GM23248 (cell line): ENCODE data around the gene TRPM4. TPM values are rescaled to one million over a fixed set of nuclear protein-coding genes. Genes with fewer than 3 reads are reported as not detected.

ENCODE experiments used
- DNase-seq: peaks from one replicate; pipeline ENCODE4 v3.0.0-alpha.2; 2015
- H2AFZ ChIP-seq: fragments of 200-600 bp; sonication (generic); 2 replicates; pipeline ENCODE4 v1.6.1; 2016; ENCODE audit warnings: antibody characterized with exemption
- H3F3A ChIP-seq: fragments of 200-600 bp; sonication (generic); 2 replicates; pipeline ENCODE4 v1.6.1; 2016; ENCODE audit warnings: mild to moderate bottlenecking, antibody characterized with exemption, mixed run types; ENCODE audit not compliant: insufficient read depth
- H3K27ac ChIP-seq: fragments of 200-600 bp; sonication (generic); 2 replicates; pipeline ENCODE4 v1.5.1; 2016; ENCODE audit warnings: mild to moderate bottlenecking
- H3K27me3 ChIP-seq: fragments of 200-600 bp; sonication (generic); replicated peaks from 2 replicates; pipeline ENCODE4 v1.6.1; 2016; ENCODE audit warnings: mild to moderate bottlenecking; ENCODE audit not compliant: insufficient read depth
- H3K36me3 ChIP-seq: fragments of 200-600 bp; sonication (generic); 2 replicates; pipeline ENCODE4 v1.6.1; 2016; ENCODE audit warnings: low read depth, mild to moderate bottlenecking
- H3K4me1 ChIP-seq: fragments of 200-600 bp; sonication (generic); 2 replicates; pipeline ENCODE4 v1.6.1; 2016; ENCODE audit warnings: mild to moderate bottlenecking; ENCODE audit not compliant: insufficient read depth
- H3K4me2 ChIP-seq: fragments of 200-600 bp; sonication (generic); one replicate; pipeline ENCODE4 v1.6.1; 2016; ENCODE audit warnings: mild to moderate bottlenecking; ENCODE audit not compliant: unreplicated experiment
- H3K4me3 ChIP-seq: fragments of 200-600 bp; sonication (generic); 2 replicates; pipeline ENCODE4 v1.5.1; 2016; ENCODE audit warnings: mild to moderate bottlenecking
- H3K79me2 ChIP-seq: fragments of 200-600 bp; sonication (generic); 2 replicates; pipeline ENCODE4 v1.6.1; 2016; ENCODE audit warnings: mild to moderate bottlenecking; ENCODE audit not compliant: insufficient read depth
- H3K9ac ChIP-seq: fragments of 200-600 bp; sonication (generic); 2 replicates; pipeline ENCODE4 v1.6.1; 2016; ENCODE audit warnings: mild to moderate bottlenecking
- H3K9me2 ChIP-seq: fragments of 200-600 bp; sonication (generic); 2 replicates; pipeline ENCODE4 v1.6.1; 2016; ENCODE audit warnings: mixed run types, mild to moderate bottlenecking, moderate library complexity; ENCODE audit not compliant: insufficient read depth
- H3K9me3 ChIP-seq: fragments of 200-600 bp; sonication (generic); one replicate; pipeline ENCODE4 v1.6.1; 2017; ENCODE audit warnings: low read depth
- H4K20me1 ChIP-seq: fragments of 200-600 bp; sonication (generic); 2 replicates; pipeline ENCODE4 v1.6.0; 2016; ENCODE audit not compliant: insufficient read depth
- EZH2 ChIP-seq: fragments of 200-600 bp; sonication (generic); IDR thresholded peaks from 2 replicates; pipeline ENCODE4 v1.6.1; 2018; ENCODE audit warnings: antibody characterized with exemption, mild to moderate bottlenecking; ENCODE audit not compliant: insufficient read depth, poor library complexity, severe bottlenecking
- EZH2phosphoT487 ChIP-seq: fragments of 200-600 bp; sonication (generic); IDR thresholded peaks from 2 replicates; pipeline ENCODE4 v1.6.1; 2018; ENCODE audit warnings: antibody characterized with exemption, moderate library complexity, mild to moderate bottlenecking, low read depth; ENCODE audit not compliant: insufficient read depth
- WGBS, 2 experiments: methylation state at CpG; one replicate each; pipeline ENCODE4 v1.1.6; 2015 to 2017; ENCODE audit warnings: low lambda C conversion rate in 2 of 2, low coverage in 1 of 2; ENCODE audit errors: missing lambda C conversion rate in 2 of 2; 5-methylcytosine and 5-hydroxymethylcytosine counted together
- in situ Hi-C: fragments of 300-500 bp; cut with MboI; formaldehyde crosslinking; loops from 2 replicates; pipeline ENCODE4 v1.15.0; 2020
- polyA plus RNA-seq: library from polyadenylated mRNA; unstranded; fragments of >200 nt; fragmentation: Nextera tagmentation; extraction: Ambion mirVana; gene quantifications from 2 replicates; pipeline ENCODE4 v1.2.1, GENCODE V29; 2016
- total RNA-seq: library from RNA; depleted of rRNA; stranded (reverse); fragments of >200 nt; shearing (Covaris generic); gene quantifications from 2 replicates; pipeline ENCODE4 v1.2.3, GENCODE V29; 2014

TRPM4 gene
- total and polyA plus RNA-seq, 2 experiments from 2014 or later = 18.4 to 20.1 TPM

DNA sequence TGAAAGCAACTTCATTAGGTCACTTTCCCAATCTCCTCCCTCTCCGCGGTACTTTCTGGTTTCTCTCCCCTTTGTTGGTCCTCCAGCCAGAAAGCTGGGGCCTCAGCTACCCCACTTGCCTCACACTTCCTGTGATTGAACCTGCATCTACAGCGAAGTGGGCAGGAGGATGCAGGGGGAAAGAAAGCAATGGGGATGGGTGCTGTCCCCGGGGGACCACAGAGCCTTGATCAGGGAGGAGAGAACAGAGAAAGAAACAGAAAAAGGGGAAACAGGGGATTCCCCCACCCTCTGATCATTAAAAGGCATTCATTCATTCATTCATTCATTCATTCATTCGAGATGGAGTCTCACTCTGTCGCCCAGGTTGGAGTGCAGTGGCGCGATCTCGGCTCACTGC is 74.2 kb downstream of the TRPM4 start:
- Histone ChIP-seq H3F3A (no peaks in the 10 kb centered on the region), H2AFZ (no peak overlapping the region), H3K79me2 (no peaks in the 10 kb centered on the region), H3K4me2 (no peak overlapping the region), H3K9me2 (no peaks in the 10 kb centered on the region), H3K9me3 (no peaks in the 10 kb centered on the region), H3K4me3 (no peak overlapping the region), H3K27me3 (peaks cover 13% of the 10 kb centered on the region; the same call in 1 of the 2 replicates), H4K20me1 (no peaks in the 10 kb centered on the region), H3K4me1 (no peaks in the 10 kb centered on the region), H3K9ac (no peak overlapping the region), H3K36me3 (no peaks in the 10 kb centered on the region), H3K27ac (no peak overlapping the region)
- 68 to 71% methylated on average over 9 of the region's 9 CpGs for WGBS, 2 experiments
- in situ Hi-C loops = no loop called here
- no peak for DNase-seq
- no peak for TF ChIP-seq EZH2
- no peak for TF ChIP-seq EZH2phosphoT487

DNA sequence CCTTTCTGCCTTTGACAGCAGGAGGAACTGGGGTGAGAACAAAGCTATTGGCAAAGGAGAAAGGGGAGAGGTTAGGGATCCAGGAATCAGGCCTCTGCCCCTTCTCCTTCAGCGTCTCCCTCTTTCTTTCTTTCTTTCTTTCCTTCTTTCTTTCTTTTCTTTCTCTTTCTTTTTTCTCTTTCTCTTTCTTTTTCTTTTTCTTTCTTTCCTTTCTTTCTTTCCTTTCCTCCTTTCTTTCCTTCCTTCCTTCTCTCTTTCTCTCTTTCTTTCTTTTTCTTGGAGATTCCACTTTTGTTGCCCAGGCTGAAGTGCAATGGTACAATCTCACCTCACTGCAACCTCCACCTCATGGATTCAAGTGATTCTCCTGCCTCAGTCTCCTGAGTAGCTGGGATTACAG is 75.6 kb downstream of the TRPM4 start:
- no peaks in the 10 kb centered on the region for H3K4me1 ChIP-seq
- H3F3A ChIP-seq = no peaks in the 10 kb centered on the region
- no peaks in the 10 kb centered on the region for H3K36me3 ChIP-seq
- no peaks in the 10 kb centered on the region for H4K20me1 ChIP-seq
- H3K9ac ChIP-seq = no peak overlapping the region
- in situ Hi-C loops = no loop called here
- no peak overlapping the region for H2AFZ ChIP-seq
- WGBS, 2 experiments = 81 to 100% methylated on average over 1 of the region's 1 CpG
- H3K4me3 ChIP-seq = no peak overlapping the region
- peaks cover 13% of the 10 kb centered on the region; the same call in 1 of the 2 replicates for H3K27me3 ChIP-seq
- H3K9me2 ChIP-seq = no peaks in the 10 kb centered on the region
- no peaks in the 10 kb centered on the region for H3K9me3 ChIP-seq
- no peak for DNase-seq
- no peak overlapping the region for H3K27ac ChIP-seq
- H3K79me2 ChIP-seq = no peaks in the 10 kb centered on the region
- no peak overlapping the region for H3K4me2 ChIP-seq
- TF ChIP-seq EZH2 = no peak

DNA sequence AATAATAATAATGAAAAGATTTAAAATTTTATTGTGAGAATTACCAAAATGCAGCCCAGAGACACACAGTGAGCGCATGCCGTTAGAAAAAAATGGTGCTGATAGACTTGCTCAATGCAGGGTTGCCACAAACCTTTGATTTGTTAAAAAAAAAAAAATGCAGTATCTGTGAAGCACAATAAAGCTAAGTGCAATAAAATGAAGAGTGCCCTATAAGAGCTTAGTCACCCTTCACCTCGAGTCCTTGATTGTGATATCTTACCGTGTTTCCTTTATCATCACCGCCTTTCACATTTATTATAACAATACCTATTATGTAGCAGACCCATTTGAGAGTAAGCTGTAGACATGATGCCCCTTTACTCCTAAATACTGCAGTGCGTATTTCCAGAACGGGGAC is 84.2 kb downstream of the TRPM4 start:
- Histone ChIP-seq H3K4me1 (no peaks in the 10 kb centered on the region), H2AFZ (no peak overlapping the region), H3K9me2 (no peaks in the 10 kb centered on the region), H3K27ac (no peak overlapping the region), H3K79me2 (no peaks in the 10 kb centered on the region), H3F3A (no peaks in the 10 kb centered on the region), H3K4me2 (no peak overlapping the region), H3K9ac (no peak overlapping the region), H4K20me1 (no peaks in the 10 kb centered on the region), H3K36me3 (no peaks in the 10 kb centered on the region), H3K27me3 (no peaks in the 10 kb centered on the region), H3K4me3 (no peak overlapping the region), H3K9me3 (no peaks in the 10 kb centered on the region)
- no peak for DNase-seq
- WGBS, 2 experiments = 79 to 80% methylated on average over 7 of the region's 7 CpGs
- no peak for TF ChIP-seq EZH2
- TF ChIP-seq EZH2phosphoT487 = no peak
- in situ Hi-C loops = no loop called here

DNA sequence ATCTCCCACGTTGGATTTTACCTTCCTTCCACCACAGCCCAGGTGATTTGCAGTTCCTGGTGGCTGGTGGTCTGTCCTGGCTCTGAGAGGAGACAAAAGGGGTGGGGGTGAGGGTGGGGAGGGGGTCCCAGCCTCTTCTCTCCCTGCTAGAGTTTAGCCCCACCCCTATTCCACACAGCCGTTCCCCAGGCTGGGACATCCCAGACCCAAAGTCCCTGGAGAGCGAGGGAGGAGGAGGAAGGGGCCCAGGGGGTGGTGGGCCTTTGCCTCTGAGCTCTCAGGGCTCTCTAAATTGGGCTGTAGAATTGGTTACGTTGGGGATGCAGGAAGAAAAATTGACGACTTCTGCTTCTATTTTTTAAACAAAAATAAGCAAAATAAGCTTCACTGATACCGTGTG is 85.5 kb downstream of the TRPM4 start:
- Histone ChIP-seq H3K79me2 (no peaks in the 10 kb centered on the region), H3K27ac (no peak overlapping the region), H3K9me3 (no peaks in the 10 kb centered on the region), H3K9me2 (no peaks in the 10 kb centered on the region), H3F3A (no peaks in the 10 kb centered on the region), H3K4me1 (no peaks in the 10 kb centered on the region), H4K20me1 (no peaks in the 10 kb centered on the region), H2AFZ (no peak overlapping the region), H3K9ac (no peak overlapping the region), H3K4me3 (no peak overlapping the region), H3K4me2 (no peak overlapping the region), H3K36me3 (no peaks in the 10 kb centered on the region), H3K27me3 (no peaks in the 10 kb centered on the region)
- in situ Hi-C loops = no loop called here
- DNase-seq = no peak
- 31 to 32% methylated on average over 6 of the region's 6 CpGs for WGBS, 2 experiments
- TF ChIP-seq EZH2phosphoT487 (no peak), EZH2 (no peak)

DNA sequence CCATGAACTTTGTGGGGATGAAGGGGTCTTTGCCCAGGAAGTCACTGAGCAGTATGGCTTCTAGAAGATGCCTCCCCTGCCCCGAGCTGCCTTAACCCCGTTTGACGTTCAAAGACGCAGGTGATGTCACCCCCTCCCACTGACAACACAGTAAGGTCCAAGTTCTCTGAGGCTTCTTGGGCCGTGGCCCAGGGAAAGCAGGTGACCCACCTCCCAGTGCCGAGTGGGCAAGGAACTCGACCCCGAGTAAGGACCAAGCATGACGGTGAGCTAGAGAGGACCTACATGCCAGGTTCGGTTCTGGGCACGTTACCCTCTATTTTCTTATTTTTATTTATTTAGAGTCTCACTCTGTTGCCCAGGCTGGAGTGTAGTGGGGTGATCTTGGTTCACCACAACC is 86.1 kb downstream of the TRPM4 start:
- Histone ChIP-seq H3K9me2 (no peaks in the 10 kb centered on the region), H3K9ac (no peak overlapping the region), H3F3A (no peaks in the 10 kb centered on the region), H3K9me3 (no peaks in the 10 kb centered on the region), H3K79me2 (no peaks in the 10 kb centered on the region), H2AFZ (no peak overlapping the region), H3K4me2 (no peak overlapping the region), H3K36me3 (no peaks in the 10 kb centered on the region), H3K27ac (no peak overlapping the region), H3K4me3 (no peak overlapping the region), H3K27me3 (no peaks in the 10 kb centered on the region), H3K4me1 (no peaks in the 10 kb centered on the region), H4K20me1 (no peaks in the 10 kb centered on the region)
- in situ Hi-C loops = no loop called here
- TF ChIP-seq EZH2 (no peak), EZH2phosphoT487 (no peak)
- WGBS, 2 experiments = 70 to 73% methylated on average over 11 of the region's 11 CpGs
- no peak for DNase-seq
